ENCODE data around the gene PLA2G4F.

DNA sequence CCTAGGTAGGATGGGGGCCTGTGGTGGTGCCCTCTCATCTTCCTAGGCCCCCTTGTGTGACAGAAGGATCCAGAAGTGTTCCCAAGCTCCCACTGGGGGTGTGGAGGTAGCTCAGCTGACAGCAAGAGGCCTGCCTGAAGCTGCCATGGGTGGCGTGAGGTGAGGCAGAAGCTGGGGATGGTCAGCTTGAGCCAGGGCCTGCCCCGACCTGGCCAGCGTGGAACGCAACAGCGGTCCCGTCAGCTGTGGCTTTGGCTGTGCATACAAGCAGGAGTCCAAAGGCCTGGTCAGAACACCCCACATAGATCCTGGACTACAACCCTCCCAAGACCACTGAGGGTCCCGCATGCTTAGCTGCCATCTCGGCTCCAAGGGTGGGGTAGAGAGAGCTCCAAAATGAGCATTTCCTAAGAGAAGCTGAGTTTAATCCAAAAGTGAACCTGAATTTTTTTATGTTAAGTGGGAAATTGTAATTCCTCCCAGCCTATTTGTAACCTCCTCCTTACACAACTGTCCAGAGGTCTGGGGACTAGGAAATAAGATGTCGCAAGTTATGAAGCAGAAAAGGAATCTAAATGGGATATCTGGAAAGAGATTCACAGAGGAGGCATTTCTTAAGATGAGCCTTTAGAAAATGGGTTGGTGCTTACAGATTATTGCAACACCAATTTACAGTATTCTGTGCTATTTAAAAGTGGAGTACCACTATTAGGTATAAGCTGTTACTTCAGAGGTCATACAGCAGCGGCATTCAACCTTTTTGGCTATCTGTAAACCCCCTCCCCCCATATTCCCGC lies 52.1 kb downstream of the PLA2G4F start:
- TF ChIP-seq, protein P1, sequence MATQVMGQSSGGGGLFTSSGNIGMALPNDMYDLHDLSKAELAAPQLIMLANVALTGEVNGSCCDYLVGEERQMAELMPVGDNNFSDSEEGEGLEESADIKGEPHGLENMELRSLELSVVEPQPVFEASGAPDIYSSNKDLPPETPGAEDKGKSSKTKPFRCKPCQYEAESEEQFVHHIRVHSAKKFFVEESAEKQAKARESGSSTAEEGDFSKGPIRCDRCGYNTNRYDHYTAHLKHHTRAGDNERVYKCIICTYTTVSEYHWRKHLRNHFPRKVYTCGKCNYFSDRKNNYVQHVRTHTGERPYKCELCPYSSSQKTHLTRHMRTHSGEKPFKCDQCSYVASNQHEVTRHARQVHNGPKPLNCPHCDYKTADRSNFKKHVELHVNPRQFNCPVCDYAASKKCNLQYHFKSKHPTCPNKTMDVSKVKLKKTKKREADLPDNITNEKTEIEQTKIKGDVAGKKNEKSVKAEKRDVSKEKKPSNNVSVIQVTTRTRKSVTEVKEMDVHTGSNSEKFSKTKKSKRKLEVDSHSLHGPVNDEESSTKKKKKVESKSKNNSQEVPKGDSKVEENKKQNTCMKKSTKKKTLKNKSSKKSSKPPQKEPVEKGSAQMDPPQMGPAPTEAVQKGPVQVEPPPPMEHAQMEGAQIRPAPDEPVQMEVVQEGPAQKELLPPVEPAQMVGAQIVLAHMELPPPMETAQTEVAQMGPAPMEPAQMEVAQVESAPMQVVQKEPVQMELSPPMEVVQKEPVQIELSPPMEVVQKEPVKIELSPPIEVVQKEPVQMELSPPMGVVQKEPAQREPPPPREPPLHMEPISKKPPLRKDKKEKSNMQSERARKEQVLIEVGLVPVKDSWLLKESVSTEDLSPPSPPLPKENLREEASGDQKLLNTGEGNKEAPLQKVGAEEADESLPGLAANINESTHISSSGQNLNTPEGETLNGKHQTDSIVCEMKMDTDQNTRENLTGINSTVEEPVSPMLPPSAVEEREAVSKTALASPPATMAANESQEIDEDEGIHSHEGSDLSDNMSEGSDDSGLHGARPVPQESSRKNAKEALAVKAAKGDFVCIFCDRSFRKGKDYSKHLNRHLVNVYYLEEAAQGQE (IDR thresholded peaks at IDR 0.05; ENCODE audit: insufficient read depth in 1 of 2, low read depth in 2 of 2, low read length in 2 of 2): no peak
- TF ChIP-seq POLR2AphosphoS5 (IDR thresholded peaks at IDR 0.05; ENCODE audit: low read depth, low read length): no peak
- TF ChIP-seq TAF1 (IDR thresholded peaks at IDR 0.05; ENCODE audit: borderline replicate concordance, insufficient read depth, low read length): no peak
